ENCODE measurements around the gene LIN7C.

Gene LIN7C

GRCh38 chr11:27470826-27471588, 35.6 kb downstream of the LIN7C start:
- FAIRE-seq (no peak), DNase-seq (ENCODE audit: low spot score) (no peak)

- DNase-seq (ENCODE audit: low spot score) (no peak), FAIRE-seq (no peak)
Measured at GRCh38 chr11:27470166-27470565, 36.4 kb downstream of the LIN7C start.

GRCh38 chr11:27468995-27469695, 37.4 kb downstream of the LIN7C start:
- FAIRE-seq, result no peak
- no peak for DNase-seq (ENCODE audit: low spot score)

GRCh38 chr11:27468209-27468994, 38.2 kb downstream of the LIN7C start:
- DNase-seq (ENCODE audit: low spot score) (no peak), FAIRE-seq (no peak)

GRCh38 chr11:27467181-27467913, 39.2 kb downstream of the LIN7C start:
- FAIRE-seq (no peak), DNase-seq (ENCODE audit: low spot score) (no peak)

GRCh38 chr11:27466363-27466762, 40.2 kb downstream of the LIN7C start:
- FAIRE-seq, result no peak
- DNase-seq (ENCODE audit: low spot score), result no peak

- DNase-seq (ENCODE audit: low spot score) (no peak), FAIRE-seq (no peak)
Measured at GRCh38 chr11:27465629-27466028, 40.9 kb downstream of the LIN7C start.

GRCh38 chr11:27464909-27465308, 41.7 kb downstream of the LIN7C start:
- DNase-seq (ENCODE audit: low spot score) (no peak), FAIRE-seq (no peak)

- FAIRE-seq (no peak), DNase-seq (ENCODE audit: low spot score) (no peak)
Measured at GRCh38 chr11:27464289-27464696, 42.3 kb downstream of the LIN7C start.

- FAIRE-seq, result no peak
- no peak for DNase-seq (ENCODE audit: low spot score)
Measured at GRCh38 chr11:27462543-27462942, 44.0 kb downstream of the LIN7C start.

GRCh38 chr11:27460158-27460978, 46.2 kb downstream of the LIN7C start:
- FAIRE-seq, result no peak

GRCh38 chr11:27459191-27459590, 47.4 kb downstream of the LIN7C start:
- DNase-seq (ENCODE audit: low spot score) (no peak), FAIRE-seq (no peak)

More at GRCh38 chr11:27460158-27460978, 46.2 kb downstream of the LIN7C start:
- DNase-seq (ENCODE audit: low spot score), result no peak

GRCh38 chr11:27458182-27458581, 48.4 kb downstream of the LIN7C start:
- no peak for DNase-seq (ENCODE audit: low spot score)
- no peak for FAIRE-seq

- FAIRE-seq (no peak), DNase-seq (ENCODE audit: low spot score) (no peak)
Measured at GRCh38 chr11:27456795-27457329, 49.7 kb downstream of the LIN7C start.

- FAIRE-seq, result no peak
Measured at GRCh38 chr11:27456140-27456794, 50.3 kb downstream of the LIN7C start.

GRCh38 chr11:27455667-27456066, 50.9 kb downstream of the LIN7C start:
- FAIRE-seq, result no peak
- no peak for DNase-seq (ENCODE audit: low spot score)

More at GRCh38 chr11:27456140-27456794, 50.3 kb downstream of the LIN7C start:
- DNase-seq (ENCODE audit: low spot score), result no peak

GRCh38 chr11:27453701-27454100, 52.9 kb downstream of the LIN7C start:
- FAIRE-seq, result no peak

GRCh38 chr11:27452147-27452546, 54.4 kb downstream of the LIN7C start:
- FAIRE-seq (no peak), DNase-seq (ENCODE audit: low spot score) (no peak)

More at GRCh38 chr11:27453701-27454100, 52.9 kb downstream of the LIN7C start:
- DNase-seq (ENCODE audit: low spot score), result no peak

GRCh38 chr11:27451244-27451965, 55.2 kb downstream of the LIN7C start:
- DNase-seq (ENCODE audit: low spot score) (no peak), FAIRE-seq (no peak)
